Measurements from ENCODE around the gene UCHL5. TPM values are rescaled to one million over a fixed set of nuclear protein-coding genes. Genes with fewer than 3 reads are reported as not detected.

Gene UCHL5
- total and polyA plus RNA-seq, 2 of the 13 experiments (the other 11 are each of a cell fraction or from before 2014, with no cell fraction given) = 18.2 to 44.1 TPM

DNA sequence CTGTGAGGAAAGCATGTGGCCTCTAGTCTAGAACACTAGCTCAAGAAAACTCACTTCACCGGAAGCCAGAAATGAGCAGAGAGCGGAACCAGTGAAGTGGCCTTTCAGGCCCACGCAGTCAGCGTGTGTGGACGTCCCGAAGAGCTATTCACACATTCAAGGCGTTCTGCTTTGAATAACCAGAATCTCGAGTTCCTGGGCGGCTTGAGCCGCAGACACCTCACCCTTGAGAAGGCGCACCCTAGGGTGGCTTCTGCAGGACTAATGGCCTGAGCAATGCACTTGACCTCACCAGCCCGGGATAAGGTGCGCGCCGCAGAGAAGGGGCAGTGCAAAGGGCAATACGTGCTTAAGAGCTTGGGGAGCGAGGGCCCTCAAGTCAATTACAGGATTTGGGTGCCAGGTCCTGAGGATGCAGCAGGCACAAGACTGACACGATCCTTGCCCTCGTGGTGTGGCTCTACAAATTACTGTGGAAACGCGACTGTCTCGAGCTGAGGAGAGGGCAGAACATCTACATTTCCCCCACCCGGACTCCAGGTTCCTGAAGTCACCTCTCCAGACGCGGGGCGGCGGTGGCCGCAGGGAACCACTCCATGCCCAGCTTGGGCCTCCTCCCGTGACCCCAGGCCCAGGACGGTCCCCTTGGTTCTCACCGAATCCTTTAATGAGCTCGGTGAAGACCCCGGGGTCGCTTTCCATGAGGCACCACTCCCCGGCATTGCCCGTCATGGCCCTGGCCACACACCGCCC, 455 bp downstream of the UCHL5 start (continued):
- TF ChIP-seq ZHX1 (CRISPR knock-in tag; IDR thresholded peaks at IDR 0.05; ENCODE audit: low read depth) (peak; percentile 13; the same call in 1 of the 2 replicates), CBX2 (IDR thresholded peaks at IDR 0.05; ENCODE audit: low read depth, low read length) (no peak), CBX2 (CRISPR knock-in tag; IDR thresholded peaks at IDR 0.05; ENCODE audit: low read depth) (no peak), GPBP1L1 (CRISPR knock-in tag; IDR thresholded peaks at IDR 0.05) (no peak), PBX2 (CRISPR knock-in tag; IDR thresholded peaks at IDR 0.05) (no peak), TRIM24 (CRISPR knock-in tag; IDR thresholded peaks at IDR 0.05) (no peak), ZNF577 (CRISPR knock-in tag; IDR thresholded peaks at IDR 0.05; ENCODE audit: borderline replicate concordance, low read depth) (no peak), ZSCAN20 (CRISPR knock-in tag; IDR thresholded peaks at IDR 0.05; ENCODE audit: borderline replicate concordance) (0 out of 2 replicates have a peak, but pooled peaks have one; percentile 82), DPF2 (CRISPR knock-in tag; IDR thresholded peaks at IDR 0.05; ENCODE audit: borderline replicate concordance, low read depth) (no peak), ZNF225 (CRISPR knock-in tag; IDR thresholded peaks at IDR 0.05) (no peak), POLR2AphosphoS2 (IDR thresholded peaks at IDR 0.05; ENCODE audit: low read depth, low read length) (no peak), ZXDC (CRISPR knock-in tag; IDR thresholded peaks at IDR 0.05) (no peak), ZNF251 (CRISPR knock-in tag; IDR thresholded peaks at IDR 0.05) (0 out of 2 replicates have a peak, but pooled peaks have one; percentile 23), MIER2 (CRISPR knock-in tag; IDR thresholded peaks at IDR 0.05) (no peak), NONO (IDR thresholded peaks at IDR 0.05) (no peak), NONO (CRISPR knock-in tag; conservative IDR thresholded peaks at IDR 0.05) (no peak), RAD21 (CRISPR knock-in tag; IDR thresholded peaks at IDR 0.05) (0 out of 2 replicates have a peak, but pooled peaks have one; percentile 30), NBN (conservative IDR thresholded peaks at IDR 0.05) (no peak)
- TF ChIP-seq, protein P1, sequence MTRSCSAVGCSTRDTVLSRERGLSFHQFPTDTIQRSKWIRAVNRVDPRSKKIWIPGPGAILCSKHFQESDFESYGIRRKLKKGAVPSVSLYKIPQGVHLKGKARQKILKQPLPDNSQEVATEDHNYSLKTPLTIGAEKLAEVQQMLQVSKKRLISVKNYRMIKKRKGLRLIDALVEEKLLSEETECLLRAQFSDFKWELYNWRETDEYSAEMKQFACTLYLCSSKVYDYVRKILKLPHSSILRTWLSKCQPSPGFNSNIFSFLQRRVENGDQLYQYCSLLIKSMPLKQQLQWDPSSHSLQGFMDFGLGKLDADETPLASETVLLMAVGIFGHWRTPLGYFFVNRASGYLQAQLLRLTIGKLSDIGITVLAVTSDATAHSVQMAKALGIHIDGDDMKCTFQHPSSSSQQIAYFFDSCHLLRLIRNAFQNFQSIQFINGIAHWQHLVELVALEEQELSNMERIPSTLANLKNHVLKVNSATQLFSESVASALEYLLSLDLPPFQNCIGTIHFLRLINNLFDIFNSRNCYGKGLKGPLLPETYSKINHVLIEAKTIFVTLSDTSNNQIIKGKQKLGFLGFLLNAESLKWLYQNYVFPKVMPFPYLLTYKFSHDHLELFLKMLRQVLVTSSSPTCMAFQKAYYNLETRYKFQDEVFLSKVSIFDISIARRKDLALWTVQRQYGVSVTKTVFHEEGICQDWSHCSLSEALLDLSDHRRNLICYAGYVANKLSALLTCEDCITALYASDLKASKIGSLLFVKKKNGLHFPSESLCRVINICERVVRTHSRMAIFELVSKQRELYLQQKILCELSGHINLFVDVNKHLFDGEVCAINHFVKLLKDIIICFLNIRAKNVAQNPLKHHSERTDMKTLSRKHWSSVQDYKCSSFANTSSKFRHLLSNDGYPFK (CRISPR knock-in tag; IDR thresholded peaks at IDR 0.05; ENCODE audit: borderline replicate concordance) = no peak

Data from HepG2 (cell line).